GM12801 (cell line): ENCODE results near the gene TNNT1.

ENCODE experiments used
- CTCF ChIP-seq: IDR thresholded peaks from one replicate; pipeline ENCODE4 v1.5.1; 2011; ENCODE audit warnings: control low read depth; ENCODE audit not compliant: insufficient read length; ENCODE audit errors: extremely low read depth

The TNNT1 gene

DNA sequence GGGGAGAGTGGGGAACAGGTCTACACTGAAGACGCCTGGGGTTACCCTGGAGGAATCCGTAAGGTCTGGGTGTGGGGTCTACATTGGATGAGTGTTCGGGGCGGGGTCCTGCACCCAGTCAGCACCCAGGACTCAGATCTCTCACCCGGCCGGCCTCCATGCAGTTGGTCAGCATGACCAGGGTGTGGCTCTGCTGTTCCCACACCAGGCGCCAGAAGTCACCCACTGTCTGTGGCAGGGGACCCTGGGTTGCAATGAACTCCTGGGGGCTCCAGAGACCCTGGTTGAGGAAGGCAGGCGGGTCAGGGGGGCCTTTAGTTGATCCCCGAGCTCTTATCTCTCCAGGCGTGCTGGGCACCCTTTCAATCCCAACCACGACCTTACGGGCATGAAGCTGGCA lies 37.1 kb upstream of the TNNT1 start:
- no peak for TF ChIP-seq CTCF

DNA sequence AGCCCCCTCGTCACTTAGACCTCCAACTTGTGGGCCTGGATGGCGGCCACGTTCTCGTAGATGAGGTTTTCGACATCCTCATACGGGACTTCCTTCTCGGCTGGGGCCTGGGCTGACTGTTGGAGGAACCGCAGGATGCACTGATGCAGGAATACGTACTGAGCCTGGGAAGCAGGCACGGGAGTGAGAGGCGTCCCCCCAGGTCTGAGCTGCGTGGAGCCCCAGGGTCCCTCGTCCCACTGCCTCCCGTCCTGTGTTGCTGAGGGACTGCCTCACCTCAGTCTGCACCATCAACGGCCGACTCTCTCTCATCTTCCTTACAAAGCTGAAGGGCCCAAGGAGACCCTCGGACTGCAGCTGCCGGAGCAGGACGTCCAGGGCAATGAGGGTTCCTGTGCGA lies 32.7 kb upstream of the TNNT1 start:
- no peak for TF ChIP-seq CTCF

- no peak for TF ChIP-seq CTCF
Measured at GRCh38 chr19:55179606-55180484, 30.8 kb upstream of the TNNT1 start, which contains the start of gene SYT5. SYT5 (minus strand) TSS chr19:55180289; CDS start chr19:55179041, 1,248 bp downstream.

GRCh38 chr19:55178781-55179599 lies 30.0 kb upstream of the TNNT1 start:
- TF ChIP-seq CTCF, result no peak

DNA sequence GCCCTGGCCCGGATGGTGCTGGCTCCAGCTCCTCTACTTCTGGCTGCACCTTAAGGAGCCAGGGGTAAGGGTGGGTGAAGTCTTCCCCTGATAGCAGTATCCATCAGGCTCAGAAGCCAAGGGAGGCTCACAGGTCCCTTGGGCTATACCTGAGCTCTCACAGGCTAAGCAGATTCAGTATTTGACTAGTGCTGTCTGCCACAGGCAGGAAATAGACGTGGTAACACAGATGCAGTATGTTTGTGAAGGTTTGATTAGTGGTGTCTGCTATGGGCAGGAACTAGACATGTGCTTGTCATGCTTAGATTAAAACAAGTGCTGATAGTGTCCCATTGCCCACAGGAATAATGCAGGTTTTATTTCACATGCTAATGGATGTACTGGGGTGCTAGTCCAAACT lies 27.1 kb upstream of the TNNT1 start:
- no peak for TF ChIP-seq CTCF

DNA sequence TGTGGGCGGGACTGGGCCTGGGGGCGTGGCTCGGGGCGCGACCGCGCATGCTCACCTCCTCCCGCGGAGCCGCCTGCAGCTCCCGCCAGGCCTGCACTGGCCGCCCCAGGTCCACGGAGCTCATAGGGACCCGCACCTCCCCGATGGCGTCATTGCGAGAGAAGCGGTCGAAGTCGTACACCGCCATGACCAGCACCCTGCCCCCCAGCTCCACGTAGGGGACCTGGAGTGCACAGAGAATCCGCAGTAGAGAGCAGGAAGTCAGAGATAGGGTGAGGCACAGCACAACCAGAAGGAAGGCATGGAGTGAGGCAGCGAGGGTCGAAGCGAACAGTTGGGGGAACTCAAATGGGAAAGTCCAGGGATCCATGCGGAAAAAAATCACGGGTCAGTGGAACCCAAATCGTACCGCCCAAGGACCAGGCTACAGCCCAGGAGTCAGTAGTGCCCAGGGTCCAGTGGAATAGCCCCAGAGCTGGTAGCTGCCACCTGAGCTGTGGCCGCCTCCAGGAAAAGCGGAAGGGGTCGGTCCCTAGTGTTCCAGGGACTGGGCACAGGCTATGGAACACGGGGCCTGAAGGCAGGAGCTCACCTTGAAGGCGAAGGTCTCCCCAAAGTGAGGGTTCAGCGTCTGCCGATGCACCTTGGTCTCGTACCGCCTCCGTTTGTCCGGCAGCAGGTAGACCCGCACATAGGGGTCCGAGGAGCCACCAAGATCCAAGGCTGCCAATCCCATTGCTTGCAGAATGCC lies 26.3 kb upstream of the TNNT1 start:
- TF ChIP-seq CTCF, result no peak
